Measurements from ENCODE around the gene PLBD2.

GRCh38 chr12:113439301-113439597, 80.9 kb downstream of the PLBD2 start:
- TF ChIP-seq TAF1 (IDR thresholded peaks at IDR 0.05; ENCODE audit: borderline replicate concordance, insufficient read depth, low read length) (no peak), REST (IDR thresholded peaks at IDR 0.05; ENCODE audit: insufficient read depth in 1 of 2, low read depth in 2 of 2, low read length in 2 of 2) (no peak), POLR2AphosphoS5 (IDR thresholded peaks at IDR 0.05; ENCODE audit: low read depth, low read length) (no peak), SIN3A (IDR thresholded peaks at IDR 0.05; ENCODE audit: borderline replicate concordance, insufficient read depth, low read length) (no peak), FOXP2 (optimal IDR thresholded peaks at IDR 0.05; ENCODE audit: borderline replicate concordance, extremely low read depth, extremely low read length, insufficient read depth) (no peak)
